HG03196 (cell line): ENCODE measurements around the gene SNTB2.

ENCODE experiments used
- ATAC-seq: cut with Tn5 transposase; IDR thresholded peaks from one replicate; pipeline ENCODE4 v1.9.1; 2021; ENCODE audit not compliant: unreplicated experiment

Gene SNTB2

GRCh38 chr16:69330286-69331109 lies 143.5 kb downstream of the SNTB2 start, which contains the start of gene PDF:
TSS of gene PDF (minus strand) at chr16:69330588. CDS start at chr16:69330570, 18 bp downstream.
- peak; percentile 78 for ATAC-seq

DNA sequence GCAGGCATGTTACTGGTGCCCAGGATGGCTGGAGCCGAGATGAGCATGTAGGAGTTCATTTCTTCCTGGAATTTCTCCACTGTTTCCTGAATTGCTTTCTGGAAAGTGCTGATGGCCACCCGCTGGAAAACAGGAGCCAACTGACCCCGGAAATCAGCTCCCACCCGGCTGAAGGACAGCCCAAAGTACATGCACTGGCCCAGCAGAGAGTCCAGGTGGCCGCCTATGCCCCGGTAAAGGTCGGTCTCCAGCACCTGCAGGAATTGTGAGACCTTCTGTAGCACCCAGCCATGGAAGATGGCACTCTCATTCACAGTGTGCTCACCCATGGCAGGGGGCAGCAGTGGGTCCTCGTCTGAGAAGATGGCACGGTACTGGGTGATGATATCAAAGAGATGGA lies 147.7 kb downstream of the SNTB2 start:
- no peak for ATAC-seq

- ATAC-seq: no peak
Measured at GRCh38 chr16:69338557-69339288, 151.8 kb downstream of the SNTB2 start.

GRCh38 chr16:69339289-69340094 lies 152.5 kb downstream of the SNTB2 start, which contains the start of the genes COG8 and NIP7:
TSS of gene COG8 (minus strand) at chr16:69339564. CDS start at chr16:69339552, 12 bp downstream.
TSS of gene NIP7 (plus strand) at chr16:69339772. CDS start at chr16:69339830, 58 bp downstream.
- ATAC-seq: peak; percentile 87

DNA sequence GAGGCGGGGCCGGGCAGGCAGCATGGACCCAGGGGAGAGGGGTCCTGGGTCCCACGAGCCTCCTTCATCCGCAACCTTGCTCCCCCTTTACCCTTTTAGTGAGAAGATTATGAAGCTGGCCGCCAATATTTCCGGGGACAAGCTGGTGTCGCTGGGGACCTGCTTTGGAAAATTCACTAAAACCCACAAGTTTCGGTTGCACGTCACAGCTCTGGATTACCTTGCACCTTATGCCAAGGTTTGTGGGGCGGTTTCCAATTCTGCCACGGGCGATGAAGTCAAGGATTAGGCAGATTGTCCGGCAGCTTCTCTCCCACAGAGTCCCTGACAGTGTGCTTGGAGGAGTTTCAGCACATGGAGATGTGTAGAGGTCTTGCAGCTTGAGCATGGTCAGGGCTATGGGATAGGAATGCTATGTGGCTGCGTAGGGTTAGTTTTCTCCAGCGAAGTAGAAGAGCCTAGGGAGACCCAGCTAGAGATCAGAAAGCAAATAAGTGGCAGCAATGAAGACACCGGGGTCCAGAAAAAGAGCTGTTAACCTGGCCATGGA lies 153.2 kb downstream of the SNTB2 start:
- ATAC-seq: no peak

DNA sequence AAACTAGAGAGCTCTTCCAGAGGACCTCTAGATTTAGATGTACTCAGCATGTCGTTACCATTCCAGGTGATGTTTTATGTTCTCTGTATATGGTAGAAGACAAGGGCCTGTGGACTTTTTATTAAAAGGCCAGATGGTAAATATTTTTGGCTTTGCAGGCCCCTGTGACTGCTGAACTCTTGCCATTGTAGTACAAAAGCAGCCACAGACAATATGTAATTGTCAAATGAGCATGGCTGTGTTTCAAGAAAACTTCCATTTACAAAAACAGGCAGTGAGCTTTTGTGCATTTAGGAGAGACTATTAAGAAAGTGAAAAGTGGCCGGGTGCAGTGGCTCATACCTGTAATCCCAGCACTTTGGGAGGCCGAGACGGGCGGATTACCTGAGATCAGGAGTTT lies 157.2 kb downstream of the SNTB2 start:
- no peak for ATAC-seq

- no peak for ATAC-seq
Measured at GRCh38 chr16:69345923-69346322, 159.0 kb downstream of the SNTB2 start.

DNA sequence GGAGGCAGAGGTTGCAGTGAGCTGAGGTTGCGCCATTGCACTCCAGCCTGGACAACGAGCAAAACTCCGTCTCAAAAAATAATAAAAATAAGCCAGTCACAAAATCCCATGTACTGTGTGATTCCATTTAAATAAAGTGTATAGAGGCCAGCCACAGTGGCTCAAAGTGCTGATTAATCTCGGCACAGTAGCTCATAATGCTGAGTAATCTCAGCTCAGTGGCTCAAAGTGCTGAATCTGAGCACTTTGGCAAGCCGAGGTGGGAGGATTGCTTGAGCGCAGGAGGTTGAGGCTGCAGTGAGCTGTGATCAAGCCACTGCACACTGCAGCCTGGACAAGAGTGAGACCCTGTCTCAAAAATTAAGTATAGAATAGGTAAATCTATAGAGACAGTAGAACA lies 159.7 kb downstream of the SNTB2 start:
- no peak for ATAC-seq

- no peak for ATAC-seq
Measured at GRCh38 chr16:69348222-69348621, 161.3 kb downstream of the SNTB2 start.

GRCh38 chr16:69349536-69349935 lies 162.6 kb downstream of the SNTB2 start:
- ATAC-seq: no peak

DNA sequence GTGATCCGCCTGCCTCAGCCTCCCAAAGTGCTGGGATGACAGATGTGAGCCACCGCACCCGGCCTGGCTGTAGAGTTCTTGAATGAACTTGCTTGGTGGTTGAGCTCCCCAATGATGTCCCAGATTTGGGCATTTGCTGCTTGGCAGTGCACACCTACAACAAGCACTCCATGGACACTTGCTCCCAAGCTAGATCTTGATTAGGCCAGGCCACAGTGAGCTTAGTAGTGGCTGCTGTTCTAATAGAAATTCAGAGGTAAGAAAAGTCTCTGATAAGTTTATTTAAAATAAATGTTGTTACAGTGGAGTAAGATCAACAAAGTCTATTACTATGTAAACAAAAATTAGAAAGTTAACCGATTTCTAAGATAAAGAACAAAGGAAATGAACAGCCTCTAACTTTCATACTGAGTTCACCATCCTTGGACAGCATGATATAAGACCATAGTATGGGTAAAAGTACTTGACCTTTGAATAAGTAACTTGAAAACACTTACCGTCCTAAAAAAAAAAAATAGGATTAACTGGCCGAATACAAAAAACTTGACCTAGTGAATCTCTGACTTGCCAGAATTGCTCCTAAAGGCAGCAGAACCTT lies 163.7 kb downstream of the SNTB2 start:
- ATAC-seq: no peak

DNA sequence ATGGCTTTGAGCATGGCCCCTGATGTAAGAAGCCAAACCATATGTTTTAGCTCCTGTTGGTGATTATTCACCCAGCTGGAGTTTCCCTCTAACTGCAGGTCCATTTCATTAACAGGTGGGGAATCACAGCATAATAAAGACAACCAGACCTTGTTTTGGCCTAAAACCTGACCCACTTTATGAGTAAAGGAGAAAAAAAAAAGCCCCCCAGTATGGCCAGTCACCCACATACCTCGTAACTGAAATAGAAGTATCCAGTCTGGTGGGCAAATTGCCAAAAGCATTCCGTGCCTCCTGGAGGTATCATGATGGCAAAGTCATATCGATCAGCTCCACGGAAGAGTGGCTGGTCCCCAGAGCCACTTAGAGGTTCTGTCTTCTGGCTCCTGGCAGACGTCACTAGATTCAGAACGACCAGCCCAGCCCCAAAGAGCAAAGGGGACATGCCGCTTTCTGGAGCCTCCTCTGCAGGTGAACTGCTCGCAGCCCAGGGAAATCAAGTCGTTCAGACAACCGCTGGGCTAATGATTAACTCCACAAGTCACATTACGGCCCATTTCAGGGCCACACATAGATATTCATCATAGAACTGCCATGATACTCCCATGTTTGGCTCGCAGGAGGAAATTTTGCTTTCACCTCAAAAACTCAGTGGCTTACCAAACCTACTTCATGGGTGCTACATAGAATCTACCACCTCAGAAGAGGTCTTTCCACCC lies 164.5 kb downstream of the SNTB2 start, which contains the start of gene TMED6:
Gene TMED6, minus strand, starts transcription at position 478 of the 719 bp plus-strand sequence. Its CDS starts 33 bp downstream, at position 445.
- ATAC-seq: no peak
